ENCODE data around the gene MRPL39. TPM values are rescaled to one million over a fixed set of nuclear protein-coding genes. Genes with fewer than 3 reads are reported as not detected.

Gene MRPL39
- total and polyA plus RNA-seq, 2 experiments from 2014 or later, result 50.5 to 132 TPM

- no peak for TF ChIP-seq ZNF114 (CRISPR knock-in tag; IDR thresholded peaks at IDR 0.05)
- TF ChIP-seq ETS1 (IDR thresholded peaks at IDR 0.05), result no peak
- TF ChIP-seq EZH2 (IDR thresholded peaks at IDR 0.05; ENCODE audit: low read depth, unreplicated experiment), result no peak
- peak in 1 of 2 experiments; percentile 26; a peak in 2 of 4 replicates for TF ChIP-seq CTCF (conservative IDR thresholded peaks at IDR 0.05; ENCODE audit: low read depth in 2 of 2)
- TF ChIP-seq ZNF462 (CRISPR knock-in tag; IDR thresholded peaks at IDR 0.05), result no peak
- Histone ChIP-seq H3K4me1 (ENCODE audit: insufficient read depth) (no peaks in the 10 kb centered on the region), H3K9me2 (ENCODE audit: insufficient read depth) (no peaks in the 10 kb centered on the region), H3K27me3 (ENCODE audit: insufficient read depth) (no peaks in the 10 kb centered on the region), H3F3A (replicated peaks; ENCODE audit: low read depth) (no peaks in the 10 kb centered on the region), H3K27ac (ENCODE audit: low read depth) (no peak overlapping the region), H2AFZ (no peak overlapping the region), H3K4me3 (no peak overlapping the region), H4K20me1 (replicated peaks; ENCODE audit: insufficient read depth) (no peaks in the 10 kb centered on the region), H3K79me2 (replicated peaks; ENCODE audit: insufficient read depth) (no peaks in the 10 kb centered on the region), H3K4me2 (no peak overlapping the region), H3K36me3 (ENCODE audit: insufficient read depth) (no peaks in the 10 kb centered on the region)
- no peaks in the 10 kb centered on the region for H3K27me3 Mint-ChIP-seq (ENCODE audit: insufficient read depth, low read depth, poor library complexity)
- H3K4me3 Mint-ChIP-seq, result no peak overlapping the region
- H3K27ac Mint-ChIP-seq, result no peak overlapping the region
- ATAC-seq (no peak), DNase-seq (ENCODE audit: low spot score) (no peak)
- H3K9me3 Mint-ChIP-seq, result no peaks in the 10 kb centered on the region
- no peaks in the 10 kb centered on the region for H3K36me3 Mint-ChIP-seq (ENCODE audit: low read depth)
- no peaks in the 10 kb centered on the region for H3K4me1 Mint-ChIP-seq
These were observed 17.2 kb upstream of the MRPL39 start for GRCh38 chr21:25624511-25624910.

Measured in GM23338 (cell line).